HG03045 (cell line): ENCODE measurements around the gene OLFML3.
"Not testable (repeated sequence)": the region's sequence is repeated elsewhere in the genome, so short reads cannot be mapped to it uniquely, and the experiment has no call there.

Experiments
- ATAC-seq: cut with Tn5 transposase; IDR thresholded peaks from one replicate; pipeline ENCODE4 v1.9.1; 2021; ENCODE audit warnings: mild to moderate bottlenecking, moderate library complexity; ENCODE audit not compliant: unreplicated experiment

The OLFML3 gene

DNA sequence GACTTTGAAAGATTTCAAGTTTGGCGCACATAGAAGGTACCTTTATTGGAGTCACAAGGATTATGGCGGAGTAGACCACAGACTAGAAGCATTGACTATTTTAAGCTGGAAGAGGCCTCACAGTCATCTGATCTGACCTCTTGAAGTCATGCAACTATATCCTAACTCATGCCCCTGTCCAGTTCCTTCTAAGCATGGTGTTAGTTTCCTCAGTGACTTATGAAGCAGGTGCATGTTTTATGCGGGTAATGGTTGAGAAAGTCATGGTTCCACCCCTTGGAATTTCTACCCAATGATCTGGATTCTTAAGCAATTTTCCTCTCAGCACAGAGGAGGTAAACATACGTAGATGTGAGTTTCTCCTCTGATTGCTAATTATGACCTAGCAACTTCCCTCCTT, 11.7 kb downstream of the OLFML3 start:
- ATAC-seq, result no peak

DNA sequence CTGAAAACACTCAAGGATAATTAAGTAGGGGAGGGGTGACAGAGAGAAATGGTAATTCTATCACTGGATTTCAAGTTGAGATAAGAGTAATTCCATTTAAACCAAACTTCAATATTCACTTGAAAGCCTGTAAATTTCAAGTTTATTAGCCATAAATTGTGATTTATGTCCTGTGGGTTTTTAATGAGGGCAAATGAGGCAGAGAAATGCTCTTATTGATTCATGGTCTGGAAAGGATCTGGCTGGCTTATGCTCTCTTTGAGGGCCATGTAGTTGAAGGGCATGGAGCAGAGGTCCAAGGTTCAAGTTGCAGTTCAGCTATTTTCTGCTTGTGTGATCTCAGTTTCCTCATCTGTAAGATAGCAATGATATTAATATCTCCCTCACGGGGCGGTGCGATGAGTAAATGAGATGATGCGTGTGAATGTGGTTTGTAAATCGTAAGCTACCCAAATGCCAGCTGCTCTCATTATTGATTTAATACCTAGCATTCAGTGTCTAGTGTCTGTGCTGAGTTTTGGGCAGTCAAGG, 12.3 kb downstream of the OLFML3 start:
- no peak for ATAC-seq

DNA sequence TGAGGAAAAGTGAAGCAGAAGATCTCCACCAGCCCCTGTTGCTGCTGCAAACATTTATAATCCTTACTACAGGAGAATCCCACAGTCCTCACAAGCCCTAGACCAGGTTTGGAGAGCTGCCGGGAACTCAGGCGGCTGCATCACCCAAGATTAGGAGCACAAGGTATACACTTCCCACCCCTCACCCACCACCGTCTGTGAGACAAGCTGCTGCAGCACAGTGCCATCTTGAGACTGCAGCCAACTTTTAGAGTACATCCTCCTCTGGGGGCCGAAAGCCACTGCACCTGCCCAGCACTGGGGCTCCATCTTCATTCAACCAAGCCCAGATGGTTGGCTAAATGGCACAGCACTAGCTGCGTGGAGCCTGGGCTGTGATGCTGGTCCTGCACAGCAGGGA, 13.8 kb downstream of the OLFML3 start:
- no peak for ATAC-seq

DNA sequence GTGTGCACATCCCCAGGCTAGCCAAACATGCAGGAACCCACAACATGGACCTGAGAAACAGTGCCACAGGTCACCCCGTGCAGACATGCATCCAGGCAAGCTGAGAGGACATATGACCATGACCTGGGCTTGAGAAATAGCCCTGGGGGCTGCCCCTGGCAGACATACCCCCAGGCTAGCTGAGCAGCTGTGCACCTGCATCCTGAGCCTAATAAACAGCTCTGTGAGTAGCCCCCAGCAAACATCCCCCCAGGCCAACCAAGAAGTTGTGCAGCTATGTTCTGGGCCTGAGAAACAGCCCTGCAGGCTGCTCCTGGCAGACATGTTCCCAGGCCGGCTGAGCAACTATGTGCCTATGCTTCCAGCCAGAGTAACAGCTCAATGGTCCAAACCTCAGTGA, 14.5 kb downstream of the OLFML3 start:
- no peak for ATAC-seq

DNA sequence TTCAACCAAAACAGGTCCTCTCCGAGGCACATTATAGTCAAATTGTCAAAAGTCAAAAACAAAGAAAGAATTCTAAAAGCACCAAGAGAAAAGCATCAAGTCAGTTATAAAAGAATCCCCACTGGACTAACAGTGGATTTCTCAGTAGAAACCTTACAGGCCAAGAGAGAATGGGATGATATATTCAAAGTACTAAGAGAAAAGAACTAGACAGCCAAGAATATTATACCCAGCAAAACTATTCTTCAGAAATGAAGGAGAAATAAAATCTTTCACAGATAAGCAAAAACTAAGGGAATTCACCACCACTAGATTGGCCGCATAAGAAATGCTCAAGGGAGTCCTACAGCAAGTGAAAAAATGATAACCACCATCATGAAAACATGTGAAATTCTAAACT, 16.1 kb downstream of the OLFML3 start:
- no peak for ATAC-seq

DNA sequence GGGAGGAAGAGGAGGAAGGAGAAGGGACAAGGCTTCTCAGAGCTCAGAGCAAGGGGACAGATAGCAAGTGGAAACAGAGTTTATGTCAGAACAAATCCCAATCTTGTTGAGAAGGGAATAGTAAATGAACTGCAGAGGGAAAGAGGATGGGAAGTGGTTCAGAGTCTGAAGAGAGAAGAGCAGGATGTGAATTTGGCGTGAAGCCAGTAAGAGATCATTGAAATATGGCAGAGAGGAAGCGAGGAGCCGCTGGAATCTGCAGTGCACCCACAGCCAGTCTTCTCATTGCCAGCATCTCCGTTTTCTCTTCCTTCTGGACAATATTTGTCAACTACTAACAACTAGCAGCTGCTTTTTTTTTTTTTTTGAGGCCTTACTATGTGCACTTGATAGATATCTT, 19.1 kb downstream of the OLFML3 start:
- no peak for ATAC-seq

DNA sequence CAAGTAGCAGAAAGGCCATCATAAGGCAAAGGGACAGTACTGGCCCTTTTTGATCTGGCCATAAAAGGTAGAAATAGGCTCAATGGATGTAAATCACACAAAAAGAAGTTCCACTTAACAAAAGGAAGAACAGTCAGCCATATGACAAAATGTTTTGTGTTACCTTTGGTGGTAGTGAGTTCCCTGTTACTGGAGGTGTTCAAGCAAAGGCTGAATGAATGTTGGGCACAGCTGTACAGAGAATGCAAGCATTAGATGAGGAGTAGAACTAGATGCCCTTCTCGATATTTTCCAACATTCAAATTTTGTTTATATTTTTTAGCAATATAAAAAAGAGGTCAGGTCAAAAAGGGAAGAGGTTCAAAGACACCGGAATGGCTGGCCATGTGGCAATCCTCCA, 20.0 kb downstream of the OLFML3 start:
- ATAC-seq, result no peak

DNA sequence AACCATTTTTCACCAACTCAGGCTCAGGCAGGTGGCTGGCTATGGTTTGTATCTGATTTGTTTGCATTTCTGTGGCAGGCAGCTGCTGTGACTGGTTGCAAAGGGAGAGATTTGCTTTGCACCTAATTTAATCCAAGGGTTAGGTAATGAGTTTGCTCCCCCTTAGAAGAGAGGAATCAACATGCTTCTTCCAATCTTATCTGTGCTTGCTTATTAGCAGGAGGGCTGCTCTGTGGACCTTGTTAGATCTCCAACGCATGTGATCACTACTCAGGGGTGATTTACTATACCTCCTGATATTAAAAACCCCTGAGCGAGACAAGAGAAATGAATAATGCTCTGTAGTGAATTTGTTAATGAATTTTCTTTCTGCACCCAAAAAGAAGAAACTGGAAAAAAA, 20.5 kb downstream of the OLFML3 start:
- ATAC-seq, result no peak

DNA sequence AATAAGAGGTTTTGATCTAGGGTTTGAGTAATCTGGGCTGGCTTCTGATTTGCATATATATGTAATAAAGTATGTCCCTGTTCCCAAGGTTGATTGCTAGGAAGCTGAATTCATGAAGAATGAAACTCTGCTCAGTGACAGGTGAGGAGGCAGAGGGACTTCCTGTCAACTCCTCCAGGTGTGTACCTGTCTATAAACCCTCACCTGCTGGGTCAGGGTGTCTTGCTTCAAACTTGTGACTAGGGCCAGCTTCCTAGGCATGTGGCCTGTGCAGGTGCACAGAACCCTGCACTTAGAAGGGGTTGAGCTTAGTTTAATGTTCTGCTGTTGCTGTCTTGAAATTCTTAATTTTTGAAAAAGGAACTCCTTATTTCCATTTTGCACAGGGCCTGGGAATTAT, 21.1 kb downstream of the OLFML3 start:
- ATAC-seq, result no peak

DNA sequence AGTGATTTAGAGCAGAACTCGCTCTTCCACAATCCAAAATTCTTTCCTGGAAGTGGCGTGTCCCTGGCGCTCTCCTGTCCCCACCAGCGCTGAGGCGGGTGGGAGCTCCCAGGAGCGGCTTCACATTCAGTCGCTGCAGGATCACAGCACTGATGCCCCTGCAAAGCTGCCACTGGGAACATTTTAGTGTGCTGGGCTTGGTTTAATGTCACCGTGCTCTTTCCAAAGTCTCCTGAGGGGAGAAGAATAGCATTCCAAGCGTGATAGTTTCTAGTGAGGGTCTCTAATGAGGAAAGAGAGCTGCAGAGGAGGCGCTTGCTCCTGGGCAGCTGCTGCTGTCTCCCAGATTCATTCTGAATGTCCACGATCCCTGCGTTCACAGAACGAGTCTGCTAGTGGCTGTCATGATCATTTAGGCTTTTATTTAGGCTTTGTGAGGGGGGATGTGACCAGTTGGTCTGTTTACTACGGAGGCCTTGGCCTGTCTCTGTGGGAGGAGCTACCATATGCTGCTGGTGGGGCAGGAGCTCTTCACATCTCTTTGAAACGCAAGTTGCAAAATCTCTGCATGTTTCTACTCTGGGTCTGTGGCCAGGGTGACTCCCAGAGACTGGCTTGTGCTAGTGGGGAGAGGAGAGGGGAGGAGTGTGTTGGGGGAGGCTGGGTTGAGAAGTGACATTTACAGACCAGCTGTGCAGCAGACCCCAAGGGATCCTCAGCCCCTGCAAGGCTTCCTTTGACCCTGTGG, 23.4 kb downstream of the OLFML3 start:
- no peak for ATAC-seq

DNA sequence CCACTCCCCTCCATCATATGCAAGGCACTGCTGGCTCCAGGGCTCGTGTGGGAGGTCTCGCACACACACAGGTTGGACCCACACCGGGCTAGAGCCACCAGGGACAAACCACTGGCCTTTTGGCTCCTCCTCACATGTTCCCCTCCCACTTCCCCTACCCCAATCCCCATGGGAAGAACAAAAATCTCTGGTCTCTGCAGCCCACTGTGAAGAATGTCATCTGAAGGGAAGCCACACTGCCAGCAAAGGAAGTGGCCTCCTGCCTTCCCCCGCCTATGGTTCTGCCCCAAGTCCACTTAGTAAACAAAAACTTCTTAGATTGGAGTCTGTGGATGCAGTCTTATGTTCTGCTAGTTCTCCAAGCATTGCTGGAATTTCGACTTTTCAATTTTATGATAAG, 24.2 kb downstream of the OLFML3 start:
- ATAC-seq, result no peak

DNA sequence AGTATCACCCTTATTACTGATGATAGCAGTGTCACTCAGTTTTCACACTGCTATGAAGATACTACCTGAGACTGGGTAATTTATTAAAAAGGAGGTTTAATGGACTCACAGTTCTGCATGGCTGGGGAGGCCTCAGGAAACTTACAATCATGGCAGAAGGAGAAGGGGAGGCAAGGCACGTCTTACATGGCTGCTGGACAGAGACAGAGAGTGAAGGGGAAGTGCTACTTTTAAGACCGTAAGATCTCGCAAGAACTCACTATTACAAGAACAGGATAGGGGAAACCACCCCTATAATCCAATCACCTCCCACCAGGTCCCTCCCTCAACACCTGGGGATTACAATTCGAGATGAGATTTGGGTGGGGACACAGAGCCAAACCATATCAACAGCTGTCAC, 27.6 kb downstream of the OLFML3 start:
- not testable (repeated sequence) for ATAC-seq

DNA sequence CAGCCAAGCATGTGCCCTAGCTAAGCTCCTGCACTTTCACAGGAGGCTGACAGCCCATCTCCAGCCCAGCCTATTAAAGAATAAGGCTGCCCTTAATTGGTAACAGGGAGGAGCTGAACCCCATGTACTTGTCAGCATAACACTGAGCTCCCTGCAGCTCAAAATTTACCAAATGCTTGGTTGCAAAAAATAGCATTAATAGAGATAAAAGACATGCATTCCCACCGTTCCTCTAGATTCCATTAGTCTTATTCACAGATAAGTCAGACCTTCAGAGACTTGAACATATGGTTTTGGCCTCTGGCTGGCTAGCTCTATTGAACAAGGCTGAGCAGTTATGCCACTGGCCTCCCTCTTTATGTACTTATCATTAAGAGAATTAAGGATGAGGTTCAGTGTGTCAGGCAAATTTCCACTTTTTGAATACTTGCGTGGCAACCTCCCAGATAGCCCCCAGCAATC, 29.2 kb downstream of the OLFML3 start:
- no peak for ATAC-seq

DNA sequence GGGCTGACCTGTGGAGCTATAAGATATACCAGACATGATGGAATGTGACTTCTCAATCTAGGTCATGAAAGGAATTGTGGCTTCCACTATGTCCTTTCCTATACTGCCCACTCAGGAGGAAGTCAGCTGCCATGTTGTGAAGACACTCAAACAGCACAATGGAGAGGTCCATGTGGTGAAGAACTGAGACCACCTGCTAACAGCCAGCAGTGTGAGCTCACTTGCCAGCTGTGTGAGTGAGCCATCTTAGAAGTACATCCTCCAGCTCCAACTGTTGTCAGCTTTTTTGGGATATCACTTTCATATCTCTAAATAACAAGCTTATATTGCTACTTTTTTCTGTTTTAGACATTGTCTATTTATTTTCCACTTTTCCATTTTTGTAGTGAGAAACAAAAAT, 29.7 kb downstream of the OLFML3 start:
- ATAC-seq, result no peak

DNA sequence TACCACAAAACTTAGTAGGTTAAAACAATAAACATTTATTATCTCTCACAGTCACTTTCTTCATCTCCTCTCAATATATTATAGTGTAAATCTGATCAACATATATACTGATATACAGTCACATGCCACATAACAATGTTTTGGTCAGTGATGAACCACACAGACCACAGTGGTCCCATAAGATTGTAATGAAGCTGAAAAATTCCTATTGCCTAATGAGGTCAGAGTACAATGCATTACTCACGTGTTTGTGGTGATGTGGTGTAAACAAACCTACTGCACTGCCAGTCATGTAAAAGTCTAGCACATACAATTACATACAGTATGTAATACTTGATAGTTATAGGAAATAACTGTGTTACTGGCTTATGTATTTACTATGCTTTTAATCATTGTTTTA, 30.1 kb downstream of the OLFML3 start:
- ATAC-seq, result no peak

DNA sequence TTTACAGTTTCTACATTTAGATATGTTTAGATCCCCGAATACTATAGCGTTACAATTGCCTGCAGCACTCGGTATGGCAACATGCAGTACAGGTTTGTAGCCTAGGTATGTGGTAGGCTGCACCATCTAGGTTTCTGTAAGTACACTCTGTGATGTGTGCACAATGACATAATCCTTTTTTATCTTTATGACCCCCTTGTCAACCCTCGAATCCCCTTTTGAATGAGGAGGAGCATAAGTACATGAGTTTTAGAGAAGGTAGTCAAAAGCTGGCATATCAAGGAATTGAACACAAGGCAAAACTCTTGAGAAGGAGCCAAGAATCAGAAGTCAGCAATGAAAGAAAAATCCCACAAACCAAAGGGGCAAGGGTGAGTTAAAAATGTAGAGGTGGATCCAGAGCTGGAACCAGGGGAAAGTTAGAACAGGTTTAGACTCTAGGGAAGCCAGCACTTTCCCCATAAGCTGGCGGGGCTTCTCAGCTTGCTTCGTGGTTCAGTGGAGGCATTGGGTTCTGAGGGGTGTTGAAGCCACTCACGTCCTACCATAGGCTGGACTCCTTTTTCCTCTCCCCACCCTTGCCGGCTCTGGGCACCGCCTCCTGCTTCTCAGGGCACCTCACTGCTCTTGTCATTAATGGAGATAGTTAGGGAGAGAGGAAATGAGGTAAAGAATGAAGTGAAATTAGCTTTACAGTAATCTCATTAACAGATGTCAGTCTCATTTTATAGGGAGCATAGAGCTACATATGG, 31.3 kb downstream of the OLFML3 start:
- ATAC-seq, result no peak

DNA sequence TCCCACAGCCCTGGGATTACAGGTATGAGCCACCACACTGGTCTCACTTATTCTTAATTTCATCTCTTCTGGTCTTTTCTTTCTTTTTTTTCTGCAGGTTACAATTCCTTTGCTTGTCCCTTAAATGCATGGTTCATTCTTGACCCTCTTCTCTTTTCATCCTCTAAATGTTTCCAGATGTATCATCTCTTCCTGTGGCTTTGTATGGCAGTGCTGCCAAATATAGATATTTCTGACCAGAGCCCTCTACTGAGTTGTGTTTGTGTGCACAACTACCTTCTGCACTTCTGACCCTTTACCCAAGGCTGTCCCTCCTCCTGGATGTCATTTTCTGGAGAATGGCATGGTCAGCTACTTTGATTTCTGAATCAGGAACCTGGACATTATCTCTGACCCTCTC, 32.5 kb downstream of the OLFML3 start:
- ATAC-seq, result no peak

DNA sequence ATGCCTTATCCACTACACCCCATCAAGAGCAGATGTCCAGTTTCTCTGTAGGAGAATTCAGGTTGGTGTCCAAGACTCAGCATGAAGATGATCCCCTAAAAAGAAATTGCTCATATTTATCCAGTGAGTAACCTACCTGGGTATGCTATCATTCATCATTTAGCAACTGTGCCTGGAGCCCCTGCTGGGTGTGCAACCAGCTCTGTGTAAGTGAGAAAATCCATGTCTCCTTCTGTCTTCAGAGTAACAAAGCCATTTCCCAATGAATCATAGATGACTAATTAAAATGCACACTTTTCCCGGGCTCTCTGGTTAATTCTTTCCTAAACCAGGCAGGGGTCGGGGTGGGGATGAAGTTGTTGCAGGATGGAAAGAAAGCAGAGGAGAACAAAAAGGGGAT, 35.8 kb downstream of the OLFML3 start:
- no peak for ATAC-seq

DNA sequence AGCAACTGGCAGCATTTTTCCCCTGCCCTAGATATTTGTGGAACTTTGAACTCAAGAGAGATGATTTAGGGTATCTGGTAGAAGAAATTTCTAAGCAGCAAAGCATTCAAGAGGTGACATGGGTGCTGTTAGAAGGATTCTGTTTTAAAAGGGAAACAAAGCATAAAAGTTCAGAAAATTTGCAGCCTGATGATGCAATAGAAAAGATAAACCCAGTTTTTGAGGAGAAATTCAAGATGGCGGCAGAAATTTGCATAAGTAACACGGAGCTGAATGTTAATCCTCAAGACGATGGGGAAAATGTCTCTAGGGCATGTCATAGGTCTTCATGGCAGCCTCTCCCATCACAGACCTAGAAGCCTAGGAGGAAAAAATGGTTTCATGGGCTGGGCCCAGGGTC, 40.5 kb downstream of the OLFML3 start:
- ATAC-seq, result not testable (repeated sequence)

DNA sequence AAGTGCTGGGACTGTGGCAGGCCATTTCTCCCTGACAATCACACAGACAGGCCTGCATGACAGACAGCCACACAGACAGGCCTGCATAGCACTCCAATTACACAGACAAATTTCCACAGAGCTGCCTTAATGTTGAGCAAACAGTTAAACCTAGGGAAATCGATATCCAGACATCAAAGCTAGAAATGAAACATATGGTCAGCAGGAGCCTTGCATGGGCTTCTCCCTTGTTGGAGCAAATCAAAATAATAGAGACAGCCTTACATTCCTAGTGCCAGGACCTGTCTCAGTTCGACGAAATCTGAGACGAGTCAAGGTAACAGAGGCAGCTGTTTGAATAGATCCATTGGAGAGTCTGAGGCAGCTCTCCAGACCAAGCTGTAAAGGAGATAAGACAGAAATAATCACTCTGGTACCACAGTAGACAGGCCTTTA, 42.4 kb downstream of the OLFML3 start:
- ATAC-seq, result no peak

DNA sequence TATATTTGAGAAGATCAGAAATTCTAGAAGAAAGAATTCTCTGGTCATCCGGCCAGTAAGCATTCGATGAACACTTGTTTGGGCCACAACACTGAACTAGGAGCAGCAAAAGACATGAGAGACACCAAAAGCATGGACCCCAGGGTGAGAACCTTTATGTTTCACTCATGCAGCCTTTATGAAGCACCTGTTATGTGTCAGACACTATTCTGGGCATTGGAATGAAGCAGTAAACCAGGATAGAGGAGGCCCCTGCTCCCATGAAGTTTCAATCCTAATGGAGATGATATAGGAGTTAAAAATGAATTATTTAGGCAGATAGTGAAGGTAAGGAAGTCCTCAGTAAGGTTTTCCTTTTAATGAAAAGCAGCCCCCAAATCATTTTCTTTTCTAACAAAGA, 43.6 kb downstream of the OLFML3 start:
- ATAC-seq, result no peak

DNA sequence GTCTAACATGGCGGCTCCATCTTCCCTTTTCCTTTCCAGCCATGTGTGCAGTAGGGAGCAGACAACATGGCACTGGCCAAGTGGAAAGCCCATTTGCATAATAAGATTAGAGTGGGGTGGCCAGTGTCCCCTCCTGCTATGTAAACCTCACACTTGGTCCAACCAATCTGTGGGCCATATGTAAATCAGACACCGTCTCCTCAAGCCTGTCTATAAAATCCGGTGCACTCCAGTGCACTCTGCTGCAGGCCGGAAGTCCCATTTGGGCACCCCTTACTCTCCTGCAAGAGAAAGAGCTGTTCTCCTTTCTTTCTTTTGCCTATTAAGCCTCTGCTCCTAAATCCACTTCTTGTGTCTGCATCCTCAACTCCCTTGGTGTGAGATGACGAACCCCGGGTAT, 44.1 kb downstream of the OLFML3 start:
- no peak for ATAC-seq
